Activated CD4-positive, alpha-beta T cell treated with anti-CD3 and anti-CD28 coated beads, Interleukin-2, amount 50 U/mL, for 16 hours (primary cell): ENCODE measurements around the gene GNRH2.
A peak's percentile ranks its signal among the peaks of the same experiment; 100 is the strongest.
"Not testable (repeated sequence)": the region's sequence is repeated elsewhere in the genome, so short reads cannot be mapped to it uniquely, and the experiment has no call there.

Experiments used
- DNase-seq: peaks from one replicate; pipeline ENCODE4 v3.0.0-alpha.2; 2020

GNRH2 gene

GRCh38 chr20:3043322-3043721 is at the start of gene GNRH2:
GNRH2 (plus strand) TSS chr20:3043622; CDS start chr20:3044415, 793 bp downstream.
- DNase-seq, result no peak

- DNase-seq, result no peak
These were observed 47.6 kb upstream of the GNRH2 start for GRCh38 chr20:2995796-2996195.

GRCh38 chr20:2998728-2999127 is 44.7 kb upstream of the GNRH2 start:
- DNase-seq, result no peak

GRCh38 chr20:3000852-3001523 is 42.4 kb upstream of the GNRH2 start:
- peak; percentile 63 for DNase-seq

- no peak for DNase-seq
These were observed 40.0 kb upstream of the GNRH2 start for GRCh38 chr20:3003416-3003815.

GRCh38 chr20:3010985-3011723 is 32.3 kb upstream of the GNRH2 start:
- DNase-seq, result peak; percentile 79

GRCh38 chr20:3011752-3012151 is 31.7 kb upstream of the GNRH2 start:
- peak; percentile 80 for DNase-seq

GRCh38 chr20:3013771-3014170 is 29.7 kb upstream of the GNRH2 start:
- no peak for DNase-seq

GRCh38 chr20:3014179-3014578 is 29.2 kb upstream of the GNRH2 start:
- DNase-seq, result peak; percentile 49

- DNase-seq, result peak; percentile 85
These were observed 28.8 kb upstream of the GNRH2 start for GRCh38 chr20:3014662-3015061.

- not testable (repeated sequence) for DNase-seq
These were observed 28.1 kb upstream of the GNRH2 start for GRCh38 chr20:3015302-3015701.

- DNase-seq, result no peak
These were observed 22.1 kb upstream of the GNRH2 start for GRCh38 chr20:3021327-3021726.

- no peak for DNase-seq
These were observed 21.6 kb upstream of the GNRH2 start for GRCh38 chr20:3021777-3022176.

- DNase-seq, result not testable (repeated sequence)
These were observed 20.6 kb upstream of the GNRH2 start for GRCh38 chr20:3022559-3023490.

GRCh38 chr20:3027987-3028386 is 15.4 kb upstream of the GNRH2 start:
- no peak for DNase-seq

- DNase-seq, result no peak
These were observed 11.8 kb upstream of the GNRH2 start for GRCh38 chr20:3031524-3032147.

- DNase-seq, result no peak
These were observed 10.8 kb upstream of the GNRH2 start for GRCh38 chr20:3032624-3033023.

GRCh38 chr20:3037654-3038053 is 5.8 kb upstream of the GNRH2 start:
- DNase-seq, result no peak

GRCh38 chr20:3038454-3038853 is 5.0 kb upstream of the GNRH2 start:
- no peak for DNase-seq

- DNase-seq, result no peak
These were observed 4.0 kb upstream of the GNRH2 start for GRCh38 chr20:3039426-3039825.

GRCh38 chr20:3040086-3040485 is 3.3 kb upstream of the GNRH2 start:
- DNase-seq, result no peak

- no peak for DNase-seq
These were observed 1.5 kb upstream of the GNRH2 start for GRCh38 chr20:3041854-3042409.

- DNase-seq, result no peak
These were observed 797 bp upstream of the GNRH2 start for GRCh38 chr20:3042625-3043024.
